Effector memory CD4-positive, alpha-beta T cell (primary cell): ENCODE results near the gene PASK.

Experiments
- DNase-seq, 3 donors: peaks; one replicate each; pipeline ENCODE4 v3.0.0-alpha.2; 2020
- H3K27ac ChIP-seq: 2 replicates; pipeline ENCODE4 v1.7.0; 2013; ENCODE audit warnings: mild to moderate bottlenecking, low read length, moderate library complexity; ENCODE audit not compliant: insufficient read depth, poor library complexity, severe bottlenecking
- H3K27me3 ChIP-seq: replicated peaks from 2 replicates; pipeline ENCODE4 v1.7.0; 2013; ENCODE audit warnings: mild to moderate bottlenecking, low read length; ENCODE audit not compliant: insufficient read depth, control insufficient read depth, poor library complexity, severe bottlenecking
- H3K36me3 ChIP-seq: 2 replicates; pipeline ENCODE4 v1.7.0; 2013; ENCODE audit warnings: mild to moderate bottlenecking, low read length, moderate library complexity; ENCODE audit not compliant: control insufficient read depth, insufficient read depth
- H3K4me1 ChIP-seq: 2 replicates; pipeline ENCODE4 v1.7.0; 2013; ENCODE audit warnings: low read length, mild to moderate bottlenecking; ENCODE audit not compliant: control insufficient read depth, insufficient read depth, poor library complexity, severe bottlenecking
- H3K4me3 ChIP-seq: 2 replicates; pipeline ENCODE4 v1.7.0; 2013; ENCODE audit warnings: low read length, low read depth, mild to moderate bottlenecking; ENCODE audit not compliant: insufficient read depth, poor library complexity, severe bottlenecking
- H3K9me3 ChIP-seq: 2 replicates; pipeline ENCODE4 v1.7.0; 2013; ENCODE audit warnings: mild to moderate bottlenecking, low read length, moderate library complexity; ENCODE audit not compliant: control insufficient read depth

Gene PASK

GRCh38 chr2:241182126-241182525 lies 32.9 kb upstream of the PASK start:
- H3K4me3 ChIP-seq, result no peak overlapping the region
- no peaks in the 10 kb centered on the region for H3K4me1 ChIP-seq
- H3K27ac ChIP-seq, result no peak overlapping the region
- H3K27me3 ChIP-seq, result no peaks in the 10 kb centered on the region
- H3K36me3 ChIP-seq, result peaks cover 30% of the 10 kb centered on the region
- no peaks in the 10 kb centered on the region for H3K9me3 ChIP-seq
- DNase-seq, result no peak

- H3K4me1 ChIP-seq, result no peaks in the 10 kb centered on the region
- no peaks in the 10 kb centered on the region for H3K27me3 ChIP-seq
- H3K4me3 ChIP-seq, result no peak overlapping the region
- no peak overlapping the region for H3K27ac ChIP-seq
- H3K9me3 ChIP-seq, result no peaks in the 10 kb centered on the region
- DNase-seq, result no peak
- peaks cover 30% of the 10 kb centered on the region for H3K36me3 ChIP-seq
These were observed 31.2 kb upstream of the PASK start for GRCh38 chr2:241180495-241180894.

- DNase-seq, result no peak
These were observed 30.6 kb upstream of the PASK start for GRCh38 chr2:241179899-241180298.

GRCh38 chr2:241178961-241179360 lies 29.7 kb upstream of the PASK start:
- no peaks in the 10 kb centered on the region for H3K27me3 ChIP-seq
- H3K36me3 ChIP-seq, result peaks cover 30% of the 10 kb centered on the region
- no peaks in the 10 kb centered on the region for H3K4me1 ChIP-seq
- no peak overlapping the region for H3K27ac ChIP-seq
- no peak for DNase-seq
- no peaks in the 10 kb centered on the region for H3K9me3 ChIP-seq
- H3K4me3 ChIP-seq, result no peak overlapping the region

More at GRCh38 chr2:241179899-241180298, 30.6 kb upstream of the PASK start:
- no peaks in the 10 kb centered on the region for H3K9me3 ChIP-seq
- peaks cover 30% of the 10 kb centered on the region for H3K36me3 ChIP-seq
- no peak overlapping the region for H3K4me3 ChIP-seq
- H3K4me1 ChIP-seq, result no peaks in the 10 kb centered on the region
- H3K27ac ChIP-seq, result no peak overlapping the region
- H3K27me3 ChIP-seq, result no peaks in the 10 kb centered on the region

GRCh38 chr2:241177526-241178334 lies 28.5 kb upstream of the PASK start:
- no peak overlapping the region for H3K4me3 ChIP-seq
- H3K4me1 ChIP-seq, result no peaks in the 10 kb centered on the region
- no peak overlapping the region for H3K27ac ChIP-seq
- no peaks in the 10 kb centered on the region for H3K27me3 ChIP-seq
- H3K36me3 ChIP-seq, result peaks cover 20% of the 10 kb centered on the region
- DNase-seq, result no peak
- H3K9me3 ChIP-seq, result no peaks in the 10 kb centered on the region

- Histone ChIP-seq H3K4me3 (no peak overlapping the region), H3K27ac (no peak overlapping the region), H3K36me3 (peaks cover 37% of the 10 kb centered on the region), H3K4me1 (no peaks in the 10 kb centered on the region), H3K9me3 (peaks cover 8% of the 10 kb centered on the region), H3K27me3 (no peaks in the 10 kb centered on the region)
- DNase-seq, result no peak
These were observed 24.3 kb upstream of the PASK start for GRCh38 chr2:241173557-241173956.

- no peak for DNase-seq
- no peak overlapping the region for H3K4me3 ChIP-seq
- H3K4me1 ChIP-seq, result no peaks in the 10 kb centered on the region
- peaks cover 68% of the 10 kb centered on the region for H3K36me3 ChIP-seq
- no peaks in the 10 kb centered on the region for H3K27me3 ChIP-seq
- H3K9me3 ChIP-seq, result peaks cover 8% of the 10 kb centered on the region
- no peak overlapping the region for H3K27ac ChIP-seq
These were observed 19.1 kb upstream of the PASK start for GRCh38 chr2:241168366-241168765.

GRCh38 chr2:241163601-241164118 lies 14.4 kb upstream of the PASK start:
- no peak for DNase-seq
- Histone ChIP-seq H3K27ac (no peak overlapping the region), H3K4me3 (no peak overlapping the region), H3K4me1 (no peaks in the 10 kb centered on the region), H3K9me3 (no peaks in the 10 kb centered on the region), H3K27me3 (no peaks in the 10 kb centered on the region), H3K36me3 (peaks cover 65% of the 10 kb centered on the region)

GRCh38 chr2:241161646-241162281 lies 12.5 kb upstream of the PASK start:
- no peak for DNase-seq
- no peaks in the 10 kb centered on the region for H3K9me3 ChIP-seq
- peaks cover 59% of the 10 kb centered on the region for H3K36me3 ChIP-seq
- no peak overlapping the region for H3K4me3 ChIP-seq
- H3K27ac ChIP-seq, result no peak overlapping the region
- H3K27me3 ChIP-seq, result no peaks in the 10 kb centered on the region
- H3K4me1 ChIP-seq, result no peaks in the 10 kb centered on the region

GRCh38 chr2:241160318-241160717 lies 11.0 kb upstream of the PASK start:
- Histone ChIP-seq H3K4me1 (no peaks in the 10 kb centered on the region), H3K9me3 (no peaks in the 10 kb centered on the region), H3K36me3 (peaks cover 51% of the 10 kb centered on the region), H3K27ac (no peak overlapping the region), H3K27me3 (no peaks in the 10 kb centered on the region), H3K4me3 (no peak overlapping the region)
- no peak for DNase-seq
